ENCODE data around the gene CCDC88B.

The CCDC88B gene

GRCh38 chr11:64387916-64388315 lies 47.9 kb downstream of the CCDC88B start:
- no peak overlapping the region for H3K4me3 ChIP-seq (ENCODE audit: low read depth, low read length)
- H3K9me3 ChIP-seq (ENCODE audit: control insufficient read depth, low read length) = no peaks in the 10 kb centered on the region
- H2AFZ ChIP-seq = no peak overlapping the region
- H3K4me2 ChIP-seq (ENCODE audit: low read length) = no peak overlapping the region
- TF ChIP-seq, protein P1, sequence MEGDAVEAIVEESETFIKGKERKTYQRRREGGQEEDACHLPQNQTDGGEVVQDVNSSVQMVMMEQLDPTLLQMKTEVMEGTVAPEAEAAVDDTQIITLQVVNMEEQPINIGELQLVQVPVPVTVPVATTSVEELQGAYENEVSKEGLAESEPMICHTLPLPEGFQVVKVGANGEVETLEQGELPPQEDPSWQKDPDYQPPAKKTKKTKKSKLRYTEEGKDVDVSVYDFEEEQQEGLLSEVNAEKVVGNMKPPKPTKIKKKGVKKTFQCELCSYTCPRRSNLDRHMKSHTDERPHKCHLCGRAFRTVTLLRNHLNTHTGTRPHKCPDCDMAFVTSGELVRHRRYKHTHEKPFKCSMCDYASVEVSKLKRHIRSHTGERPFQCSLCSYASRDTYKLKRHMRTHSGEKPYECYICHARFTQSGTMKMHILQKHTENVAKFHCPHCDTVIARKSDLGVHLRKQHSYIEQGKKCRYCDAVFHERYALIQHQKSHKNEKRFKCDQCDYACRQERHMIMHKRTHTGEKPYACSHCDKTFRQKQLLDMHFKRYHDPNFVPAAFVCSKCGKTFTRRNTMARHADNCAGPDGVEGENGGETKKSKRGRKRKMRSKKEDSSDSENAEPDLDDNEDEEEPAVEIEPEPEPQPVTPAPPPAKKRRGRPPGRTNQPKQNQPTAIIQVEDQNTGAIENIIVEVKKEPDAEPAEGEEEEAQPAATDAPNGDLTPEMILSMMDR (IDR thresholded peaks at IDR 0.05) = no peak
- H3K9ac ChIP-seq = no peak overlapping the region
- H3K4me1 ChIP-seq = no peaks in the 10 kb centered on the region
- no peak overlapping the region for H3K27ac ChIP-seq
- no peaks in the 10 kb centered on the region for H3K79me2 ChIP-seq
- H3K36me3 ChIP-seq (ENCODE audit: control insufficient read depth, insufficient read depth, low read length) = no peaks in the 10 kb centered on the region
- no peaks in the 10 kb centered on the region for H3K27me3 ChIP-seq (ENCODE audit: control insufficient read depth, insufficient read depth, low read length)

DNA sequence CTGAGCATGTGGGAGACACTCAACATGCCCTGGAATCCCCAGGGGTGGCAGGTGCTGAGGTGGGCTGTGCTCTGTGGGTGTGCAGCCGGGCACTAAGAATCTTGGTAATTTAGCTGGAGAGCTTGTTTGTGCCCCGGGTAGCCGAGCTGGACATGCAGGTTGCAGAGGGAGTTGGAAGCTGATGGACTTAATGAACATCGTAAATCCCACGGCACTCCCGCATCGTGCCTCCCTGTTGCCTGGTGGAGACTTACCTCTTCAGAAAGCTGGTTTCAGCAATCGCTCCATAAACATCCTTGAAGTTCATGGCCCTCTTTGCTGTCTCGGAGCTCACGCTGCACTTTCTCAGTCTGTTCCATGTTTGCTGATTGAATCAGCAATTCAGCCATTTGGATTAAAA lies 48.9 kb downstream of the CCDC88B start:
- Histone ChIP-seq H3K36me3 (ENCODE audit: control insufficient read depth, insufficient read depth, low read length) (no peaks in the 10 kb centered on the region), H3K4me3 (ENCODE audit: low read depth, low read length) (no peak overlapping the region), H3K9me3 (ENCODE audit: control insufficient read depth, low read length) (no peaks in the 10 kb centered on the region), H2AFZ (no peak overlapping the region), H3K27ac (no peak overlapping the region), H3K4me2 (ENCODE audit: low read length) (no peak overlapping the region), H3K79me2 (no peaks in the 10 kb centered on the region), H3K4me1 (no peaks in the 10 kb centered on the region), H3K9ac (no peak overlapping the region), H3K27me3 (ENCODE audit: control insufficient read depth, insufficient read depth, low read length) (no peaks in the 10 kb centered on the region)
- TF ChIP-seq, protein P1 (IDR thresholded peaks at IDR 0.05) = no peak

DNA sequence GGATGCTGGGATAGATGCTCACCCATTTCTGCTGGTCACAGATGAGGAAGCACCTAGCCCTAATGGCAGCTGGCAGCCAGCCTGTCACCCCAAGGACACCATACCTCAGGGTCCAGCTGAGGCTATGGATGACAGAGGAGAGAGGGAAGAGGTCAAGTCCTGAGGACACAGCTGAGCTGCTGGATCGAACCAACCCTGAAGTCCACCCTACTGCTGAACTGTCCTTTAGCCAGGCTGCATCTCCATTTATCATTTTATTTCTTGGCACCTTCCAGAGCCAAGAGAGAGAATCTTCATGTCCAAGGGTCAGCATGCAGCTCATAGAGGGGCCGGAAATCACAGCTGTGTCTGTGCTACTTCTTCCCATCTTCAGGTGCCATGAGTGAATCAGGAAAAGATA lies 49.8 kb downstream of the CCDC88B start:
- Histone ChIP-seq H2AFZ (no peak overlapping the region), H3K27ac (no peak overlapping the region)

DNA sequence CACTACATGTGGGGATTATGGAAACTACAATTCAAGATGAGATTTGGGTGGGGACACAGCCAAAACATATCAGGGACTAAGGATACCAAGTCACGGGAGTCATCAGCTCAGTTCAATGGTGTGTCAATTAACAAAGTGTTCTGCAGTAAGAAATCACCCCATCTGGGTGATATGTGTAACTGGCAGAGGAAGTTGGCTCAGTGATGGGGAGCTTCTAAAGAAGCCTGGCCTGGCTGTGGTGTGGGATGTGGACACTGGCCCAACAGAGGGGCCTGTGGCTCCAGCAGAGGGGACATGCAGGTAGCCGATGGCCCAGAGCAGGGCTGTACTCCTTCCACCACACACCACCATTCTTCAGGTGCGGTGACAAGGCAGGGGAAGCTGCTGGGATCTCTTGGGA lies 50.6 kb downstream of the CCDC88B start:
- no peaks in the 10 kb centered on the region for H3K27me3 ChIP-seq (ENCODE audit: control insufficient read depth, insufficient read depth, low read length)
- H2AFZ ChIP-seq = no peak overlapping the region
- no peaks in the 10 kb centered on the region for H3K9me3 ChIP-seq (ENCODE audit: control insufficient read depth, low read length)
- H3K4me1 ChIP-seq = no peaks in the 10 kb centered on the region
- H3K4me2 ChIP-seq (ENCODE audit: low read length) = no peak overlapping the region
- H3K36me3 ChIP-seq (ENCODE audit: control insufficient read depth, insufficient read depth, low read length) = no peaks in the 10 kb centered on the region
- TF ChIP-seq, protein P1 (IDR thresholded peaks at IDR 0.05) = no peak
- H3K4me3 ChIP-seq (ENCODE audit: low read depth, low read length) = no peak overlapping the region
- H3K27ac ChIP-seq = no peak overlapping the region
- no peaks in the 10 kb centered on the region for H3K79me2 ChIP-seq
- H3K9ac ChIP-seq = no peak overlapping the region

More for the DNA sequence above, 49.8 kb downstream of the CCDC88B start:
- H3K4me3 ChIP-seq (ENCODE audit: low read depth, low read length) = no peak overlapping the region
- H3K4me2 ChIP-seq (ENCODE audit: low read length) = no peak overlapping the region
- H3K79me2 ChIP-seq = no peaks in the 10 kb centered on the region
- TF ChIP-seq, protein P1 (IDR thresholded peaks at IDR 0.05) = no peak
- no peak overlapping the region for H3K9ac ChIP-seq
- H3K36me3 ChIP-seq (ENCODE audit: control insufficient read depth, insufficient read depth, low read length) = no peaks in the 10 kb centered on the region
- no peaks in the 10 kb centered on the region for H3K4me1 ChIP-seq
- no peaks in the 10 kb centered on the region for H3K9me3 ChIP-seq (ENCODE audit: control insufficient read depth, low read length)
- no peaks in the 10 kb centered on the region for H3K27me3 ChIP-seq (ENCODE audit: control insufficient read depth, insufficient read depth, low read length)

- Histone ChIP-seq H3K9me3 (ENCODE audit: control insufficient read depth, low read length) (no peaks in the 10 kb centered on the region), H3K9ac (no peak overlapping the region), H3K27me3 (ENCODE audit: control insufficient read depth, insufficient read depth, low read length) (no peaks in the 10 kb centered on the region), H2AFZ (no peak overlapping the region), H3K36me3 (ENCODE audit: control insufficient read depth, insufficient read depth, low read length) (no peaks in the 10 kb centered on the region), H3K79me2 (no peaks in the 10 kb centered on the region), H3K4me3 (ENCODE audit: low read depth, low read length) (no peak overlapping the region), H3K4me1 (no peaks in the 10 kb centered on the region), H3K27ac (no peak overlapping the region), H3K4me2 (ENCODE audit: low read length) (no peak overlapping the region)
- TF ChIP-seq, protein P1 (IDR thresholded peaks at IDR 0.05) = no peak
Observed at GRCh38 chr11:64391839-64392238, 51.8 kb downstream of the CCDC88B start.

All from parathyroid adenoma (tissue), 2 donors.